Subcutaneous adipose tissue (tissue), 4 donors: ENCODE results near the gene CFL1. TPM values are rescaled to one million over a fixed set of nuclear protein-coding genes. Genes with fewer than 3 reads are reported as not detected.

Experiments used
- CTCF ChIP-seq: fragments of 450-650 bp; IDR thresholded peaks from one replicate; pipeline ENCODE4 v1.5.1; 2016; ENCODE audit warnings: low read depth, mild to moderate bottlenecking, control low read depth, antibody characterized with exemption, moderate library complexity
- total RNA-seq, 4 donors: library from RNA; depleted of rRNA; stranded (reverse); fragments of >200 nt; gene quantifications; one replicate each; pipeline ENCODE4 v1.1.0, GENCODE V29; 2016

Gene CFL1
- total RNA-seq, 4 donors from 2014 or later: 375 to 550 (median 447) TPM

GRCh38 chr11:65898656-65899355 is 40.8 kb upstream of the CFL1 start:
- TF ChIP-seq CTCF: no peak

GRCh38 chr11:65897020-65897471 is 39.1 kb upstream of the CFL1 start:
- TF ChIP-seq CTCF: no peak

GRCh38 chr11:65896034-65896999 is 38.3 kb upstream of the CFL1 start:
- TF ChIP-seq CTCF: no peak

GRCh38 chr11:65895482-65895981 is 37.6 kb upstream of the CFL1 start:
- no peak for TF ChIP-seq CTCF

GRCh38 chr11:65894034-65894591 is 36.1 kb upstream of the CFL1 start:
- no peak for TF ChIP-seq CTCF

- TF ChIP-seq CTCF: no peak
Measured at GRCh38 chr11:65892661-65893317, 34.8 kb upstream of the CFL1 start.
